Kidney glomerular epithelial cell (primary cell): ENCODE results near the gene IFIT1B.
"Not testable (repeated sequence)": the region's sequence is repeated elsewhere in the genome, so short reads cannot be mapped to it uniquely, and the experiment has no call there.

Experiments
- DNase-seq: peaks from one replicate; lab custom pipeline; 2025; lab: John Stamatoyannopoulos, UW

Gene IFIT1B, protein sequence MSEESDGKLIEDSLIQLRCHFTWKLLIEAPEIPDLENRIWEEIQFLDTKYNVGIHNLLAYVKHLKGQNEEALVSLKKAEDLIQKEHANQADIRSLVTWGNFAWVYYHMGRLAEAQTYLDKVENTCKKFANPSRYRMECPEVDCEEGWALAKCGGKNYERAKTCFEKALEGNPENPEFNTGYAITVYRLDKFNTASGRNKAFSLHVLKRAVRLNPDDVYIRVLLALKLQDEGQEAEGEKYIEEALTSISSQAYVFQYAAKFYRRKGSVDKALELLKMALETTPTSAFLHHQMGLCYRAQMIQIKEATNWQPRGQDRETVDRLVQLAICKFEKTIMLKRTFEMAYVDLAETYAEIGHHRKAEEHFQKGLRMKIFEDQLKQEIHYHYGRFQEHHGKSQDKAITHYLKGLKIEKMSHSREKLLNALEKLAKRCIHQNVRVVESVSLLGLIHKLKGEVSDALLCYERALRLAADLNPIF

DNA sequence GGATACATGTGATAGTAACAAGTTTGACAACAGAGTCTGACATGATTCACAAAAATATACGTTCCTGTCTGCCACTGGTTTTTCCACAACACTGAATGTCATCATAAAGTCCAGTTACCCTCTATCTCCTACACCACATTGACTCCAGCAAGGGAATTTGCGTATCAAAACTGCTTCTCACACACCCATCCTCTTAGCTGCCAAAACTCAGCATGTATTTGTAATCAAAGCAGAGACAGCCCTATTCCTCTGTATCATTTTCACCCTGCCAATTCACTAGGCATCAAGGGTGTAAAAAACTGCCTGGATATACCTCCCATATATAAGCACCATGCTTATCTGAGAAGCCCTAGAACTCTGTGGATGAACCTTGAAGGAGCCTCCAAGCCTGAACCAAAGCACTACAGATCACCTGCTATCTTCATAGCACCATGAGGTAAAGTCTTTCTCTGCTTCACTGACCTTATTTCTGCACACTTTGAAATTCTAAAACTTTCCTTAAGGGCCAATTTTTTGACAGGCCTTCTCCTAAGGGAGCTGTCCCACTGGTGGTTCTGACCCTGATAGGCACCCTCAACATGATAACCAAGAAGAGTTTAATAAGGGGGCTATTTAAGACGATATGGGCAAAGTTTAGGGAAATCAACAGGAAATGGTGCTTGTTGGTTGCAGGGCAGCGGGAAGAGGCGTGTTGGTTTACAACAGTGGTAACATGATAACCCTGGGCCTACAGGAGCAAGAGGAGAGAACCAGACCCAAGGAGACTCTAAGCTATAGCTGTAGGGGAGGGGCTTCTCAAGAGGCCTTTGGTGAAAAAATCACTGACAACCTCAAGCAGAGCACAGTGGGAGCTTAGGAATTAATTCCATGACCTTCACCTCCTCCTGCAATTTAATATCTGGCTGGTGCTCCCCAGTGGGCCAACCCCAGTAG is at the start of gene IFIT1B:
Gene IFIT1B, plus strand, starts transcription at position 352 of the 933 bp plus-strand sequence. Its CDS starts 80 bp downstream, at position 432.
- no peak for DNase-seq

DNA sequence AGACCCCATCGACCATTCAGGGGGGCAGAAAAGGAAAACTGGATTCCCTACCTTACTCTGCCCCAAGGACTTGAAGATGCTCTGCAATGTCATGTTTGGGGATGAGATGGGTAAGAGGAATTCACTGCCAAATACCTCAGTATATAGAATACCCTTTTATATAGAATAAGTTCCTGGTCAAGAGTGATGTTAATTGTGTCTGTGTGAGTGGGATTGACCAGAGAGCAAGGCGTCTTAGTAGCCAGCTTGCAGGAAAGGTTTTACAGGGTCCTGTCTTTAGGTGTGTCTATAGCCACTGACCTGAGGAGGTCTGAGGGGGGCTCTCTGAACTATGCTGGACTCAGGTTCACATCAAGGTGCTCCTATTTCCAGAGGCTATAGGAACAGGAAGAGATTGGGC is 48.7 kb upstream of the IFIT1B start:
- DNase-seq: no peak

DNA sequence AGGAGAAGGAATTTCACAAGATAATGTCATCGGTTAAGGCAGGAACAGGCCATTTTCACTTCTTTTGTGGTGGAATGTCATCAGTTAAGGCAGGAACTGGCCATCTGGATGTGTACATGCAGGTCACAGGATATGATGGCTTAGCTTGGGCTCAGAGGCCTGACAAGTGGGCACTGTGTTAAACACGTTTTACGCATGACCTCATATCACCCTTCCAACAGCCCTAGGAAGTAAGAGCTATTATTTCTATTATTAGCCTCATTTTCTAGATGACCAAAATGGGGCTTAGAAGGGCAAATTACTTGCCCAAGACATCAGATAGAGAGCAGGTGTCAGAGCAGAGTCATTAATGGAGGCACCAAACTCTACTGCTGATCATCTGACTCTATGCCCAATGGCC is 47.8 kb upstream of the IFIT1B start:
- DNase-seq: not testable (repeated sequence)

DNA sequence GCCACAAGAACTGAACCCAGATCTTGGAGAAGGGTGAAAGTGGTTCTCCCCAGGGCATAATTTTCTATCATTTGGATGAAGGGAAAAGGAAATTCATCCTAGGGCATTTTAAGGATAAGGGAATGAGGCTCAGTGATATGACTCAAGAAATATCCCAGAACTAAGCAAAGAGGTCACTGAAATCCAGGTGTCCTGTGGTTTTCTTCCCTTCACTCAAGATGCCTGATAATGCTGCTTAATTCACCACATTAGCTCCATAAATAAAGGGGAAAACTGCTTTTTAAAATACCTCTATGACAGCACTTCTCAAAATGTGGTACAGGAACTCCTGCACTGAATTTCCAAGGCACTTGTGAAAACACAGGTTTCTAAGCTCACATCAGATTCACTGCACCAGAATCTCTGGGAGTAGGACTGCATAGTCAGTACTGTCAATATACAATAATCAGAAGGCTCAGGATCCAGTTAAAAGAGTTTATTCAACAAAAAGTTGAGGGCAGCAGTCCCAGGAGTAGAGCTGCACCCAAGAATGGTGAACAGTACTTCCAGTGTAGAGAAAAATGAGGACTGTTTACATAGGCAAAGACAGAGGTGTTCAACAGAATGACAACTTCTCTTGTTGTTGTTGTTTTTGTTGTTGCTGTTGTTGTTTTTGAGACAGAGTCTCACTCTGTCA is 47.2 kb upstream of the IFIT1B start:
- no peak for DNase-seq

DNA sequence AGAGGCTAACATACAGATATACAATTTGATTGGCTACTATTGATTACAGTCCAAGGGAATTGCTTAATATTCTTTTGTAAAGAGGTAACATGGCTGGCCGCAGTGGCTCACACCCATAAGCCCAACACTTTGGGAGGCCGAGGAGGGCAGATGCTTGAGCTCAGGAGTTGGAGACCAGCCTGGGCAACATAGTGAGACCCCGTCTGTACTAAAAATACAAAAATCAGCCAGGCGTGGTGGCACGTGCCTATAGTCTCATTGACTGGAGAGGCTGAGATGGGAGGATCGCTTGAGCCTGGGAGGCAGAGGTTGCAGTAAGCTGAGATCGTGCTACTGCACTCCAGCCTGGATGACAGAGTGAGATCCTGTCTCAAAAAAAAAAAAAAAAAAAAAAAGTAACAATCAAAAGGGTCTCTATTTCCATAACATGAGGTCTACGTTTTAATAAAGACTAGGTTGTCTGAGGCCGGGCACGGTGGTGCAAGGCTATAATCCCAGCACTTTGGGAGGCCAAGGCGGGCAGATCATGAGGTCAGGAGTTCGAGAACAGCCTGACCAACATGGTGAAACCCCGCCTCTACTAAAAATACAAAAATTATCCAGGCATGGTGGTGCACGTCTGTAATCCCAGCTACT is 46.3 kb upstream of the IFIT1B start:
- not testable (repeated sequence) for DNase-seq

DNA sequence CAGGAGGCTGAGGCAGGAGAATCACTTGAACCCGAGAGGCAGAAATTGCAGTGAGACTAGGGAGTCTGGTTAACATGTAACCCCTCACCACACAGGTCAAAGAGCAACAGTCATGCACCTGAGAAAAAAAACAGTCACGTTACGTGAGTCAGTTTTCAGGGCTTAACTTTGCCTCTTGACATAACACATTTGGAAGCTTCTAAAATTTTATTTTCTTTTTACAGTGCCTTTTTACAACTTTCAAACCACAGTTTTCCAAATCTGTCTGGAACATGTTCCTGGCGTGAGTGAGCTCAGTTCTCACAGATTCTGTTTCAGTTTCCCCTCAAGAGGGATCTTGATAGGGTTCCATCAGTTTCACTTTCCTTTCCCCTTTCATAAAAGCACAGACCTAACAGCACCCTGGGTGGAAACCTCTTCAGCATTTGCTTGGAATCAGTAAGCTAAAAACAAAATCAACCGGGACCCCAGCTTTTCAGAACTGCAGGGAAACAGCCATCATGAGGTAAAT is 45.7 kb upstream of the IFIT1B start:
- DNase-seq: peak; percentile 48

DNA sequence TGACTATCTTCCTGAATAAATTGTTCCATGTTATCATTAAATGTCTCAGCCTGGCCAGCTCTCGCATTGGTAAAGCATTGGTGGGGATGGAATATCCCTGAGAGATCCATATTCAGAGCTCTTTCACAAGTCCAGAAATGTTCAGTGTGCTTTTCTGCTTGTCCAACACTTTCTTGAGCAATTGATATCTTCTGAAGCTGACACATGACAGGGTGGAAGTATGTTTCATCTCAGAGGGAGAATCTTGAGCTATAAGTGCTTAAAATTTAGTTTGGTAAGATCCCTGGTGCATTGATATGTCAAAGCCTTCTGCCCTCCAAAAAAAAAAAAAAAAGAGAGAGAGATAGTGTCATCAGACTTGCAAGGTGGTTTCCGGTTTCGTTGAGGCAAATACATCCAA is 42.6 kb upstream of the IFIT1B start:
- no peak for DNase-seq

DNA sequence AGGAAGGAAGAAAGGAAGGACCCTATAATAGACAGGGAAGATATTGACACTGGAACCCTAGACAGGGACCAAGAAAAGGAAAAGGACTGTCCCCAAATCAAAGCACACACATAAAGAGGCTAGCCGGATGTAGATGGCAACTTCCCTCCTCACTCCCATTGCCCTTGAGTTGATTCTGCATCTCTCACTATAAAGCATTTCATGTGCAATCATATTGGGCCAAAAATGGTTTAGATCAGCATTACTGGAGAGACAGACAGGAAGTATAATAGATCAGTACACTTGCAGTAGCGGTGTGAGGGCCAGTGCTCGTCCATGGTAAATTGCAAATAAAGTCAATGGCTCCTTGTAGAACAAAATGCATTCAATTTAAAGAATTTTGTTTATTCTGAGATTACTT is 41.6 kb upstream of the IFIT1B start:
- no peak for DNase-seq

DNA sequence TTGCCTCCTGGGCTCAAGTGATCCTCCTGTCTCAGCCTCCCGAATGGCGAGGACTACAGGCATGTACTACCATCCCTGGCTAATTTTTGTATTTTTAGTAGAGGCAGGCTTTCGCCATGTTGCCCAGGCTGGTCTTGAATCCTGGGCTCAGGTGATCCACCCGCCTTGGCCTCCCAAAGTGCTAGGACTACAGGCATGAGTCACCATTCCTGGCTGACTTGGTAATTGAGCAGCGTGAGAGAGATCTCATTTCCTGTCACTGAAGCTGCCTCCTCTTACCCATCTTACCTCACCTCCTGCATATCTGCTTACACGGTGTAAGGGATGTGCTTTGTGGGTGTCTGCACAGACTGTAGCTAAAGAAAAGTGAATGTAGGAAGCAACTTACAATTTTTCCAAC is 40.4 kb upstream of the IFIT1B start:
- DNase-seq: peak; percentile 73

DNA sequence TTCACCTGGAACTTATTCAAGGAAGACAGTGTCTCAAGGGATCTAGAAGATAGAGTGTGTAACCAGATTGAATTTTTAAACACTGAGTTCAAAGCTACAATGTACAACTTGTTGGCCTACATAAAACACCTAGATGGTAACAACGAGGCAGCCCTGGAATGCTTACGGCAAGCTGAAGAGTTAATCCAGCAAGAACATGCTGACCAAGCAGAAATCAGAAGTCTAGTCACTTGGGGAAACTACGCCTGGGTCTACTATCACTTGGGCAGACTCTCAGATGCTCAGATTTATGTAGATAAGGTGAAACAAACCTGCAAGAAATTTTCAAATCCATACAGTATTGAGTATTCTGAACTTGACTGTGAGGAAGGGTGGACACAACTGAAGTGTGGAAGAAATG is 39.1 kb upstream of the IFIT1B start:
- no peak for DNase-seq

DNA sequence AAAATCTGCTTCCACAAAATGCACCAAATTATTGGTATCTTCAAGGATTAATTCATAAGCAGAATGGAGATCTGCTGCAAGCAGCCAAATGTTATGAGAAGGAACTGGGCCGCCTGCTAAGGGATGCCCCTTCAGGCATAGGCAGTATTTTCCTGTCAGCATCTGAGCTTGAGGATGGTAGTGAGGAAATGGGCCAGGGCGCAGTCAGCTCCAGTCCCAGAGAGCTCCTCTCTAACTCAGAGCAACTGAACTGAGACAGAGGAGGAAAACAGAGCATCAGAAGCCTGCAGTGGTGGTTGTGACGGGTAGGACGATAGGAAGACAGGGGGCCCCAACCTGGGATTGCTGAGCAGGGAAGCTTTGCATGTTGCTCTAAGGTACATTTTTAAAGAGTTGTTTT is 38.0 kb upstream of the IFIT1B start:
- no peak for DNase-seq

DNA sequence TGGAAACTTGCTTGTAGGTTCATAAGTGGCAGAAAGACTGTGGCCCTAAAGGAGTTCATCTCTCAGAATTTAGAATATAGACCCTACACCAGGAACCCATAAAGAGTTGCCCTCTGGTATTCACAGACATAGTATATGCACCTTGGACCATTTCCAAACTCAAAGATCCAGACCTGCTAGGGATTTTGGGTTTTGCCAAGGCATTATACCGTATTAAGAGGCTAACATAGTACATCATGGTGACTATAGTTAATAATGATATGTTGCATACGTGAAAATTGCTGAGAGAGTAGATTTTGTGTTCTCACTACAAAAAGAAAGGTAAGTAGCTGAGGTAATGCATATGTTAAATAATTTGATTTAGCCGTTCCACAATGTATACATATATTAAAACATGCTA is 36.2 kb upstream of the IFIT1B start:
- no peak for DNase-seq

DNA sequence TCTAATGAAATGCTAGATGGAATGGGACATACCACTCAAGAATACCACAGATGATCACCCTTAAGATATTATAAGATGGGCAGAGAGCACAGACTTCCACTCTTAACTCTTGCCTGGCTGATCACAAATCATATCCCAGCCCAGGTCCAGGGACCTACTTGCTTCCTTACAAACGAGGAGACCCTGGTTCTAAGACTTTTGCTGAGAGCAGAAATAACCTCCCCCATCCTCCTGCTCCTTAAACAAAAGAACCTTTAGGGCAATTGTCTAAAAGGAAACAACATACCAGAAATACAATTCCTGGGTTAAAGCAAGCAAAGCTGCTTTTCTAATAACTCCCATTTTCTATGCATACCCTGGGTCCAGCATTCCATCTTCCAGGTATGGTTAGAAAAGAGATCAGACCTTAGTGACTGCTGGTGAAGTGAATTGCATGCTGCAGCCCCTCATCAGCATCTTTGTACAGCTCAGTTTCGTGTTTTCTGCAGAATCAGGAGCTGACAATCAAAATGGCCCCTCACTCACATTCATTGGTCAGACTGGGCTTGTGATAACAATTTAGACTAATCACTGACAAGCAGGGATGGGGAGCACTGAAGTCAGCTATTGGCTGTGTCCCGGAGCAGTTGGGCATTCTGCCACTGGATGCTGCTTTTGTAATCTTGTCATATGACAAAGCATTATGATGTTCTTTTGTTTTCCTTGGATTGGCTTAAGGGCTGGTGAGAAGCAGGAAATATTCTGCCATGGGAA is 35.5 kb upstream of the IFIT1B start:
- DNase-seq: peak; percentile 97

DNA sequence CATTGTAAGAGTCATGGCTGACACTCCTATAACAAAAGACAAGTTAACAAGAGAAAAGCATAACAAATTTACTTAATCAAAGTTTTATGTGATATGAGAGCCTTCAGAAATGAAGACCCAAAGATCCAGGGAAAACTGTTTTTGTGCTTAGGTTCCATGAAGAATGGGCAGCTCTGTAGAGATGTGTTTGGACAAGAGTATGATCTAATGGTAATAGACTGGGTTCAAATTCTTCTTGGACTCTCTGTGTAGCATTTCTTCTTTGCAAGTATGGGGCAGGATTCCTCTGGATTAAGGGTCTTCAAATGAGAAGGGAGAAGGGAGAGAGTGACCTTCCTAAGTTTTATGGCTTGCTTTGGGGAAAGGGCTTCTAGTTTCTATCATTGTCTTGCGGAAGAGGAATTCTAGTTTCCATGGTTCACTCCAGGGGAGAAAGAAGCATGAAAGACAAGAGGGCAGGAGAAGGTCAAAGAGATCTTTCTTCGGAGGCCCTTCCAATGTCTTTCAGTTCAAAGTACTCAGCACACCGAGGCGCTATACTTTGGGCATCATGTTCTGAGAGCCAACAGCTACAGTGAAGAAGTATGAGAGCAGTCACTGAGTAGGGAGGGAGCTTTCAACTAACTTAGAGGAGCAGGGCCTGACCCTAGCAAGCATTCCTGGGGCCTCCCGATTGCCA is 34.6 kb upstream of the IFIT1B start:
- no peak for DNase-seq

DNA sequence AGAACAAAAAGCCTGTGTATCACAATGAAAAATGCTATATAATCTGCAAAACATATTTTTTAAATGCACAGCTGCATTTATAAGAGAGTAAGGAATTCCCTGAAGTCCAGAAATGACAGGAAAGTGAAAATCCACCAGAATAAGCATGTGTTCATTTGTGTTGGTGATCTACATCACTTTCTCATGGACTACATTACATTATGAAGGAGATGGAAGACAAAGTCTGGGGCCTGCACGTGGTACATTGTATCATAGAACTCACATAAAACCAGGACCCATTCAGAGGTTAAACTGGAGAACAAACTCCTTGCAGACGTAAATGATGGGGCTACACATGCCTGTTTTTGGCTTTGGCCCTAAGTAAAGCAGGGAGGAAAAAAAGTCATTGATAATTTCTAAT is 33.7 kb upstream of the IFIT1B start:
- no peak for DNase-seq

DNA sequence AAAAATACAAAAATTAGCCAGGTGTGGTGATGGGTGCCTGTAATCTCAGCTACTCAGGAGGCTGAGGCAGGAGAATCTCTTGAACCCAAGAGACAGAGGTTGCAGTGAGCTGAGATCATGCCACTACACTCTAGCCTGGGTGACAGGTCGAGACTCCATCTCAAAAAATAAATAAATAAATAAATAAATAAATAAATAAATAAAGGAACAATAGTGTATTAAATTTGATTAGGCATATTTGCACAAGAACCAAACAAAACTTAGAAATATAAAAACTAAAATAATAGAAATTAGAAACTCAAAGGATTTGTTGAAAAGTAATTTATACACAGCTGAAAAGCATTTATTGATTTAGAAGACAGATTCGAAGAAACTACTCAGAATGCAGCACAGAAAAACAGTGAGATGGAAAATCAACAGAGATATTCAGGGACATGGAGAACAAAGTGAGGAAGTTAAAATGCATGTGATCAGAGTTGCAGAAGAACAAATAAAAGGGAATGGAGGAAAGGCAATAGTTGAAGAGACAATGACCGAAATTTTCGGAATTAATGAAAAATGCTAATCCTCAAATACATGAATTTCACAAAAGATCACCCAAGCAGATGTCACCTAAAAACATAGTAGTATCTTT is 32.4 kb upstream of the IFIT1B start:
- DNase-seq: no peak

DNA sequence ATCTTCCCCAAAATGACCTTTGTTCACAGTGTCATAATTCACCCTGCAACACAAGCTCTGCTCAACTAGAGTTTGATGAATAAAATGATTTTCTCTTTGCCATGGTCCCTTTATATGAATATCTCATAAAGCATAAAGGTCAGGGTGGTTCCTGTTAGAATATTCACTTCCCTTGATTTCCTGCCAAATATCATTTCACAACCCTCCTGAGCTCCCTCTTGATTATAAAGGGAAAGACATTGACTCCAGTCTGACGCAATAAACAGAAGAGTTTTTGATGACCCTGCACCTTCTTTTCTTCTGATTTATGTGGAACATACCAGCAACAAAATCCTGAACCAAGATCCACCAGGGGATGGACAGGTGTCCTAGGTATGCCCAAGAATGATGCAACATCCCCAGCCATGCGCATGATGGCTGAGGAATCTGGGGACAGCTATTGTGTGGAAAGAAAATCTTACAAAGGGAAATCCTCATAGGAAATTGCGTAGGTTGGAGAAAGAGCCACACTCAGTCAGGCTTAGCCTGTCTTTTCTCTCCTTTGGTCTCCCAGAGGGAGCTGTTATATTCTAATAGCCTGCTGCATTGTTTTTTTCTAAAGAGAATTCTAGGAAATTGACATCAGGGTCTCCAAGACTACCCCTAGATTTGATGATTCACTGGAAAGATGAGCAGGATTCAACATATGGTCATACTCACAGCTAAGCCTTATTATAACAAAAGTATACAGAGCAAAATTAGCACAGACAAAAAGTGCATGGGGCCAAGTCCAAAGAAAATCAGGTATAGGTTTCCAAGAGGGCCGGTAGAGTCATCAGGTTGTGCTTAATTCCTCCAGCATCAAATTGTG is 31.2 kb upstream of the IFIT1B start:
- DNase-seq: no peak

DNA sequence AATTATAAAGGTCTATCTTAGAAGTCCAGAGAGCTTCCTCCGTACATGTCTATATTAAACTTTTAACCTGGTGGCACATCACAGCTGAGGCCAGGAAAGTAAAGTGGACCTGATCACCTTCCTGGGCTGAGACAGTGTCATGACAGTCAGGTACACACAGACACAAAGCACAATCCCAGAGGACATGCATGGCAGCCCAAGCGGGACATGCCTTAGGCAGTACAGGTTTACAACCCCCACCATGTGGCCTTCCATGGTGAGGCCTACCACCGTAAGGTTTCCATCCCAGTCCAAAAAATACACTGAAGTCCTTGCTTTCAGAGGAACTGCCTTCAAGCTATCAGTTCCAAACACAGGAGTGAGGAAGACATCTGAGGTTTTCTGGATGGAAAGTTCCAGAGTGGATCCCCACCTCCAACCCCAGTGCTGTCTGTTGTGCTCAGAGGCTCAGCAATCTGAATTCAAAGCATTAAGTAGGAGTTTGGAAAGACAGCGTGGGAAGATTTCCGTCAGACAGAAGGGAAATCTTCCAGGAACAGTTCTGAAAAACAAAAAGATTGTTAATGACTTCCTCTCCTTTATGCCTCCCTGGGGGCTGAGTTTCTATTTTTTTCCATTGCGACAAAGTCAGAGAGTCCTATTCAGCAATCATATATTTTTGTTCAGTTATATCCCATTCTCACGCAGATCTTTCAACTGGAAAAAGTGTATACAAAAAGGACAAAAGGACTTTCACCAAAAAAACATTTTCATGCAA is 30.0 kb upstream of the IFIT1B start:
- no peak for DNase-seq
